ENCODE data around the gene NUMBL.

The NUMBL gene

GRCh38 chr19:40684280-40684679 lies 6.2 kb downstream of the NUMBL start:
- TF ChIP-seq CTCF (conservative IDR thresholded peaks at IDR 0.05; ENCODE audit: low read depth, low read length) = no peak
- no peak for DNase-seq (ENCODE audit: low read depth)
- H3K4me3 ChIP-seq (ENCODE audit: low read length) = no peak overlapping the region

- no peak overlapping the region for H3K4me3 ChIP-seq (ENCODE audit: low read length)
- TF ChIP-seq CTCF (conservative IDR thresholded peaks at IDR 0.05; ENCODE audit: low read depth, low read length) = no peak
- no peak for DNase-seq (ENCODE audit: low read depth)
Observed at GRCh38 chr19:40683437-40683836, 7.0 kb downstream of the NUMBL start.

- no peak overlapping the region for H3K4me3 ChIP-seq (ENCODE audit: low read length)
- TF ChIP-seq CTCF (conservative IDR thresholded peaks at IDR 0.05; ENCODE audit: low read depth, low read length) = no peak
- DNase-seq (ENCODE audit: low read depth) = no peak
Observed at GRCh38 chr19:40682431-40682964, 8.0 kb downstream of the NUMBL start.

GRCh38 chr19:40681039-40681438 lies 9.4 kb downstream of the NUMBL start:
- TF ChIP-seq CTCF (conservative IDR thresholded peaks at IDR 0.05; ENCODE audit: low read depth, low read length) = no peak
- no peak for DNase-seq (ENCODE audit: low read depth)

GRCh38 chr19:40677156-40677555 lies 13.3 kb downstream of the NUMBL start:
- no peak for TF ChIP-seq CTCF (conservative IDR thresholded peaks at IDR 0.05; ENCODE audit: low read depth, low read length)
- no peak for DNase-seq (ENCODE audit: low read depth)
- no peak overlapping the region for H3K4me3 ChIP-seq (ENCODE audit: low read length)

More at GRCh38 chr19:40681039-40681438, 9.4 kb downstream of the NUMBL start:
- H3K4me3 ChIP-seq (ENCODE audit: low read length) = no peak overlapping the region

GRCh38 chr19:40674291-40674690 lies 16.2 kb downstream of the NUMBL start:
- no peak for DNase-seq (ENCODE audit: low read depth)
- TF ChIP-seq CTCF (conservative IDR thresholded peaks at IDR 0.05; ENCODE audit: low read depth, low read length) = no peak
- no peak overlapping the region for H3K4me3 ChIP-seq (ENCODE audit: low read length)

GRCh38 chr19:40673397-40673796 lies 17.1 kb downstream of the NUMBL start:
- no peak for DNase-seq (ENCODE audit: low read depth)
- no peak for TF ChIP-seq CTCF (conservative IDR thresholded peaks at IDR 0.05; ENCODE audit: low read depth, low read length)

More at GRCh38 chr19:40673397-40673796, 17.1 kb downstream of the NUMBL start:
- no peak overlapping the region for H3K4me3 ChIP-seq (ENCODE audit: low read length)
